ENCODE measurements around the gene BID. TPM values are rescaled to one million over a fixed set of nuclear protein-coding genes. Genes with fewer than 3 reads are reported as not detected.

Gene BID
- total RNA-seq, 2 experiments from 2014 or later, result 59.9 to 60.3 TPM

- DNase-seq (ENCODE audit: low spot score), result no peak
- POLR2A ChIA-PET, result no interaction called here
- CTCF ChIA-PET (ENCODE audit: unreplicated experiment), result no interaction called here
- no peaks in the 10 kb centered on the region for H3K9me3 ChIP-seq (ENCODE audit: low read length)
- no peak for TF ChIP-seq EZH2phosphoT487 (IDR thresholded peaks at IDR 0.05; ENCODE audit: borderline replicate concordance, low read depth, low read length)
- TF ChIP-seq, protein P1, sequence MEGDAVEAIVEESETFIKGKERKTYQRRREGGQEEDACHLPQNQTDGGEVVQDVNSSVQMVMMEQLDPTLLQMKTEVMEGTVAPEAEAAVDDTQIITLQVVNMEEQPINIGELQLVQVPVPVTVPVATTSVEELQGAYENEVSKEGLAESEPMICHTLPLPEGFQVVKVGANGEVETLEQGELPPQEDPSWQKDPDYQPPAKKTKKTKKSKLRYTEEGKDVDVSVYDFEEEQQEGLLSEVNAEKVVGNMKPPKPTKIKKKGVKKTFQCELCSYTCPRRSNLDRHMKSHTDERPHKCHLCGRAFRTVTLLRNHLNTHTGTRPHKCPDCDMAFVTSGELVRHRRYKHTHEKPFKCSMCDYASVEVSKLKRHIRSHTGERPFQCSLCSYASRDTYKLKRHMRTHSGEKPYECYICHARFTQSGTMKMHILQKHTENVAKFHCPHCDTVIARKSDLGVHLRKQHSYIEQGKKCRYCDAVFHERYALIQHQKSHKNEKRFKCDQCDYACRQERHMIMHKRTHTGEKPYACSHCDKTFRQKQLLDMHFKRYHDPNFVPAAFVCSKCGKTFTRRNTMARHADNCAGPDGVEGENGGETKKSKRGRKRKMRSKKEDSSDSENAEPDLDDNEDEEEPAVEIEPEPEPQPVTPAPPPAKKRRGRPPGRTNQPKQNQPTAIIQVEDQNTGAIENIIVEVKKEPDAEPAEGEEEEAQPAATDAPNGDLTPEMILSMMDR (conservative IDR thresholded peaks at IDR 0.05; ENCODE audit: low read length), result no peak
- no peak overlapping the region for H2AFZ ChIP-seq (ENCODE audit: low read length)
- no peak overlapping the region for H3K27ac ChIP-seq (ENCODE audit: low read depth, low read length, poor library complexity, severe bottlenecking)
- no peaks in the 10 kb centered on the region for H4K20me1 ChIP-seq (ENCODE audit: insufficient read depth, low read length)
- no peak overlapping the region for H3K4me3 ChIP-seq (ENCODE audit: low read depth, low read length, poor library complexity, severe bottlenecking)
- no peaks in the 10 kb centered on the region for H3K9me2 ChIP-seq (ENCODE audit: insufficient read depth, low read length)
- no peaks in the 10 kb centered on the region for H3K79me2 ChIP-seq (ENCODE audit: insufficient read depth, low read depth, low read length)
- peaks cover 29% of the 10 kb centered on the region for H3K4me1 ChIP-seq (ENCODE audit: insufficient read depth, low read length, poor library complexity, severe bottlenecking)
- intact Hi-C loops (cut with micrococcal nuclease; ENCODE audit: unreplicated experiment), result no loop called here
- H3K36me3 ChIP-seq (ENCODE audit: insufficient read depth, low read length), result peaks cover 73% of the 10 kb centered on the region
- no TSS peak for BruUV-seq (replicated peaks)
- no peak overlapping the region for H3K4me2 ChIP-seq (ENCODE audit: low read length)
These were observed 30.2 kb upstream of the BID start for GRCh38 chr22:17804331-17805080.

DNA sequence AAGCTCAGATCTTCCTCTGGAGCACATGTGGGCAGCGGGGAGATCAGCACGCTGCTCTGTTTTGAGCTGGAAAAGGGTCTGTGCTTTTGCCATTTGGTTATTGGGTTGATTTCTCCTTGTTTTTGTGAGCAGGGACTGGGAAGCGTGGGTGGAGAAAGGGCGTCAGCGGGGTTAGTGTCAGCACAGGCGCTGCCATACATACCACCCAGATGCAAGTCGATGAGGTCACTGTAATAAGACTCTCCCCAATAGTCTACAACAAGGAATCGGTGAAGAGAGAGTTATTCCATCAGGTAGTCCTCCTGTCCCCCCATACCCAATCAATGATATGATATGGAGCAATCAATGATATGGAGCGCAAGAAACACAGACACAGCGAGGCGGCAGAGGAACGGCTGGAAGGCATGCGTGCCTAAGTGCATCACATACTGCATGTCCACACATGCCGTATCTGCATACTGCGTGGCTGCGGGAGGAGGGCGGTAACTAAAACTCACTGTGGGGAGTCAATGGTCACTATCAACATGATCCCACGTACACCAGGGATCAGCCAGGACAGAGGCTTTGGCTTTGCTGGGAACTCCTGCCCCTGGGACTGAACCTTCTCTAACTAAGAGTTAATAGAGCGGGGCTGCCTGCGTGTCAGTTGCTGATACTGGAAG lies 29.5 kb upstream of the BID start:
- Histone ChIP-seq H3K79me2 (ENCODE audit: insufficient read depth, low read depth, low read length) (no peaks in the 10 kb centered on the region), H3K9me3 (ENCODE audit: low read length) (no peaks in the 10 kb centered on the region), H3K4me3 (ENCODE audit: low read depth, low read length, poor library complexity, severe bottlenecking) (no peak overlapping the region), H4K20me1 (ENCODE audit: insufficient read depth, low read length) (no peaks in the 10 kb centered on the region), H3K27ac (ENCODE audit: low read depth, low read length, poor library complexity, severe bottlenecking) (no peak overlapping the region), H3K4me2 (ENCODE audit: low read length) (no peak overlapping the region), H3K9me2 (ENCODE audit: insufficient read depth, low read length) (no peaks in the 10 kb centered on the region), H2AFZ (ENCODE audit: low read length) (no peak overlapping the region), H3K4me1 (ENCODE audit: insufficient read depth, low read length, poor library complexity, severe bottlenecking) (peaks cover 37% of the 10 kb centered on the region), H3K36me3 (ENCODE audit: insufficient read depth, low read length) (peaks cover 73% of the 10 kb centered on the region)
- TF ChIP-seq EZH2phosphoT487 (IDR thresholded peaks at IDR 0.05; ENCODE audit: borderline replicate concordance, low read depth, low read length), result no peak
- TF ChIP-seq, protein P1 (conservative IDR thresholded peaks at IDR 0.05; ENCODE audit: low read length), result no peak
- BruUV-seq (replicated peaks), result no TSS peak
- CTCF ChIA-PET (ENCODE audit: unreplicated experiment), result no interaction called here
- intact Hi-C loops (cut with micrococcal nuclease; ENCODE audit: unreplicated experiment), result no loop called here
- no peak for DNase-seq (ENCODE audit: low spot score)
- POLR2A ChIA-PET, result no interaction called here

- Histone ChIP-seq H3K9me2 (ENCODE audit: insufficient read depth, low read length) (no peaks in the 10 kb centered on the region), H3K9me3 (ENCODE audit: low read length) (no peaks in the 10 kb centered on the region), H3K36me3 (ENCODE audit: insufficient read depth, low read length) (peaks cover 65% of the 10 kb centered on the region), H3K4me1 (ENCODE audit: insufficient read depth, low read length, poor library complexity, severe bottlenecking) (peaks cover 46% of the 10 kb centered on the region), H4K20me1 (ENCODE audit: insufficient read depth, low read length) (no peaks in the 10 kb centered on the region), H3K27ac (ENCODE audit: low read depth, low read length, poor library complexity, severe bottlenecking) (no peak overlapping the region), H3K4me3 (ENCODE audit: low read depth, low read length, poor library complexity, severe bottlenecking) (no peak overlapping the region), H3K4me2 (ENCODE audit: low read length) (no peak overlapping the region), H2AFZ (ENCODE audit: low read length) (no peak overlapping the region), H3K79me2 (ENCODE audit: insufficient read depth, low read depth, low read length) (peaks cover 2% of the 10 kb centered on the region; the same call in 1 of the 2 replicates)
- ChIA-PET CTCF (ENCODE audit: unreplicated experiment) (interaction anchor here (0.6 kb wide), 1 partner anchor 286 kb away, joined by 3 read pairs; no protein-coding TSS in a partner anchor), POLR2A (no interaction called here)
- no peak for TF ChIP-seq EZH2phosphoT487 (IDR thresholded peaks at IDR 0.05; ENCODE audit: borderline replicate concordance, low read depth, low read length)
- TF ChIP-seq, protein P1 (conservative IDR thresholded peaks at IDR 0.05; ENCODE audit: low read length), result no peak
- no peak for DNase-seq (ENCODE audit: low spot score)
- intact Hi-C loops (cut with micrococcal nuclease; ENCODE audit: unreplicated experiment), result no loop called here
- no TSS peak for BruUV-seq (replicated peaks)
These were observed 28.6 kb upstream of the BID start for GRCh38 chr22:17802822-17803221.

Data from OCI-LY7 (cell line).